SK-N-MC (cell line): ENCODE measurements around the gene TEKT5.

ENCODE experiments used
- EZH2 ChIP-seq: fragments of 200-600 bp; sonication (generic); IDR thresholded peaks from one replicate; pipeline ENCODE4 v1.6.1; 2017; ENCODE audit warnings: antibody characterized with exemption
- POLR2AphosphoS5 ChIP-seq: IDR thresholded peaks from 2 replicates; pipeline ENCODE4 v1.6.1; 2012; ENCODE audit warnings: mild to moderate bottlenecking, low read depth, low read length, borderline replicate concordance

DNA sequence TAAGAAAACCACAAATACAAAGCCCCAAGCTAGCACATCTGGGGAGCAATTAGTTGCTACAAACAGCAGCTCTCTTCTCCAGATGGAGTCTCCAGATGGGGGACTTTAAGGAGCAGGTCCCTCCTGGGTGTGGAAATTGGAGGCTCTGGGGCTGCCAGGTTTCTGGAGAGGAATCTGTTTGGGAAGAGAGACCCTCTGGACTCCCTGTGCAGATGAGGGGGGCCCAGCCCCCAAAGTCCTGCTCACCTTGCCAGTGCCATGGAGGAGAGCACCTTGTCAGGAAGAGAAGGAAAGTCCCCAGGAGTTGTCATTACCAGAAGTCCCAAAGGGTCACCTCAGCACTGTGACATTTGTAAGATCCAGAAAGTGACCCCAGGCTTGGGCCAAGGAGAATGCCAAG, 14.8 kb downstream of the TEKT5 start:
- TF ChIP-seq EZH2 = no peak
- no peak for TF ChIP-seq POLR2AphosphoS5
